OCI-LY7 (cell line): ENCODE data around the gene EIF5A.

Experiments used
- CTCF ChIP-seq: fragments of 200-600 bp; sonication (generic); conservative IDR thresholded peaks from 2 replicates; pipeline ENCODE4 v1.5.1; 2014; ENCODE audit warnings: mild to moderate bottlenecking, antibody characterized with exemption, low read length, moderate library complexity, mixed read lengths
- EZH2phosphoT487 ChIP-seq: fragments of 200-600 bp; sonication (generic); IDR thresholded peaks from 2 replicates; pipeline ENCODE4 v1.6.1; 2018; ENCODE audit warnings: low read depth, borderline replicate concordance, mild to moderate bottlenecking, mixed run types, antibody characterized with exemption, low read length, moderate library complexity, mixed read lengths

GRCh38 chr17:7354262-7354843, 46.9 kb downstream of the EIF5A start:
- TF ChIP-seq CTCF: no peak
- no peak for TF ChIP-seq EZH2phosphoT487
